OCI-LY1 (cell line): Measurements from ENCODE around the gene LPIN3.

Source experiments
- H2AFZ ChIP-seq: fragments of 200-600 bp; sonication (generic), shearing (Covaris generic); 2 replicates; pipeline ENCODE4 v1.6.0; 2014; ENCODE audit warnings: antibody characterized with exemption, mild to moderate bottlenecking, low read length
- H3F3A ChIP-seq: fragments of 200-600 bp; sonication (generic), shearing (Covaris generic); 2 replicates; pipeline ENCODE4 v1.6.0; 2014; ENCODE audit warnings: mild to moderate bottlenecking, antibody characterized with exemption, low read length, moderate library complexity; ENCODE audit not compliant: insufficient read depth
- H3K27ac ChIP-seq: fragments of 200-600 bp; sonication (generic); 2 replicates; pipeline ENCODE4 v1.5.1; 2014; ENCODE audit warnings: low read length, mixed run types, mild to moderate bottlenecking, low read depth; ENCODE audit not compliant: poor library complexity, severe bottlenecking
- H3K27me3 ChIP-seq: fragments of 200-600 bp; sonication (generic); 2 replicates; pipeline ENCODE4 v1.6.0; 2014; ENCODE audit warnings: antibody characterized with exemption, mild to moderate bottlenecking, low read length, moderate library complexity; ENCODE audit not compliant: insufficient read depth
- H3K36me3 ChIP-seq: fragments of 200-600 bp; sonication (generic); 2 replicates; pipeline ENCODE4 v1.6.1; 2014; ENCODE audit warnings: mild to moderate bottlenecking, antibody characterized with exemption, low read length, moderate library complexity, mixed read lengths; ENCODE audit not compliant: insufficient read depth
- H3K4me1 ChIP-seq: fragments of 200-600 bp; sonication (generic); 2 replicates; pipeline ENCODE4 v1.5.1; 2014; ENCODE audit warnings: mild to moderate bottlenecking, low read length, moderate library complexity; ENCODE audit not compliant: insufficient read depth, severe bottlenecking
- H3K4me2 ChIP-seq: fragments of 200-600 bp; sonication (generic), shearing (Covaris generic); 2 replicates; pipeline ENCODE4 v1.6.1; 2014; ENCODE audit warnings: low read length
- H3K4me3 ChIP-seq: fragments of 200-600 bp; sonication (generic); 2 replicates; pipeline ENCODE4 v1.5.1; 2014; ENCODE audit warnings: low read length, low read depth, mild to moderate bottlenecking, mixed read lengths; ENCODE audit not compliant: poor library complexity, severe bottlenecking
- H3K79me2 ChIP-seq: fragments of 200-600 bp; shearing (Covaris generic); 2 replicates; pipeline ENCODE4 v1.6.1; 2016; ENCODE audit warnings: mixed run types, low read length, mixed read lengths; ENCODE audit not compliant: insufficient read depth
- H3K9ac ChIP-seq: fragments of 200-600 bp; sonication (generic), shearing (Covaris generic); 2 replicates; pipeline ENCODE4 v1.6.1; 2014; ENCODE audit warnings: mild to moderate bottlenecking, low read length, mixed read lengths
- H3K9me2 ChIP-seq: fragments of 200-600 bp; sonication (generic), shearing (Covaris generic); 2 replicates; pipeline ENCODE4 v1.6.1; 2014; ENCODE audit warnings: low read depth, mild to moderate bottlenecking, low read length, mixed read lengths
- H3K9me3 ChIP-seq: fragments of 200-600 bp; shearing (Covaris generic); 2 replicates; pipeline ENCODE4 v1.6.1; 2014; ENCODE audit warnings: low read length, mixed read lengths
- H4K20me1 ChIP-seq: fragments of 200-600 bp; sonication (generic), shearing (Covaris generic); 2 replicates; pipeline ENCODE4 v1.6.0; 2016; ENCODE audit warnings: mild to moderate bottlenecking, low read length; ENCODE audit not compliant: insufficient read depth
- CTCF ChIP-seq: fragments of 200-600 bp; sonication (generic), shearing (Covaris generic); IDR thresholded peaks from 2 replicates; pipeline ENCODE4 v1.5.1; 2017; ENCODE audit warnings: mild to moderate bottlenecking, antibody characterized with exemption, low read length, moderate library complexity, mixed read lengths
- EZH2 ChIP-seq: fragments of 200-600 bp; sonication (generic), shearing (Covaris generic); IDR thresholded peaks from 2 replicates; pipeline ENCODE4 v1.8.0; 2017; ENCODE audit warnings: borderline replicate concordance, mixed run types, mild to moderate bottlenecking, antibody characterized with exemption, low read length, moderate library complexity, mixed read lengths

LPIN3 gene

DNA sequence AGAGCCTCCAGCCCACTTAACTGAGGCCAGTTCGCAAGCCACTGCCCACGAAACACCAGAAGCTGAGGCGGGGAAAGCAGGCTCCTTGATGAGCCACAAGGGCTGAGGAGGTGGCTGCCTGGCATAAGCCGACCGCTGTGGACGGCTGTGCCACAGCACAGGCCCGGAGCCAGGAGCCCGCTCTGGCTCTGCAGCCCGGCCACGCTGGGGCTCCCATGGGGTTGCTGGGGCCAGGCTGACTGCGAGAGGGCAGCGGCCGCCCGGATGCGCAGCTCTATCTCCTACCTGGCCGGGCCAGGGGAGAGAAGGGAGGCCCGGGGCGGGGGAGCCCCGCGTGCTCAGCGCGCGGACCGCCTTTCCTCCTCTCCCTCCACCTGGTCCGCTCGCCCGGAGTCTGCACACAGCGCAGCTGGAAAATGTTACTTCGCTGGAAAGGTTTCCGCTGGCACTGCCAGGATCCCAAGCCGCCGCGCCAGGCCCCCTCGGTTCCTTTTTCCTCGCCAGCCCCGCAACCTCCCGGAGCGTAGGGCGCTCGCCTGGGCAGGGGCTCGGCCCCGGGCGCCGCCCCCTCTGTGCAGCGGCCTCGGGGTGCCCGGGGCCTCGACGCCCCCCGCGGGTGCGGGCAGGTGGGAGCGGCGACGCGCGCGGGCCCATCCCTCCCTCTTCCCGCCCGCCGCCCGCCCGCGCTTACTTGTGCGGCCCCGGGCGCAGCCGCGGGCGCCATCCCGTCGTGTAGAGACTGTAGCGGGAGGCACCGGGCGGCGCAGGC, 25.3 kb downstream of the LPIN3 start:
- Histone ChIP-seq H3K9ac (no peak overlapping the region), H2AFZ (no peak overlapping the region), H3F3A (no peaks in the 10 kb centered on the region), H3K4me1 (no peaks in the 10 kb centered on the region), H3K9me2 (no peaks in the 10 kb centered on the region), H4K20me1 (no peaks in the 10 kb centered on the region), H3K9me3 (no peaks in the 10 kb centered on the region), H3K27ac (no peak overlapping the region), H3K27me3 (no peaks in the 10 kb centered on the region), H3K4me3 (no peak overlapping the region), H3K36me3 (no peaks in the 10 kb centered on the region), H3K79me2 (no peaks in the 10 kb centered on the region), H3K4me2 (no peak overlapping the region)
- no peak for TF ChIP-seq CTCF
- TF ChIP-seq EZH2, result no peak

GRCh38 chr20:41366546-41367392, 26.1 kb downstream of the LPIN3 start, which contains the start of gene EMILIN3:
Gene EMILIN3, minus strand, starts transcription at chr20:41366818. Its CDS starts 184 bp downstream, at chr20:41366634.
- Histone ChIP-seq H3K27ac (no peak within 1 kb of the TSS), H3F3A (no peaks in the 10 kb centered on the region), H3K79me2 (no peaks in the 10 kb centered on the region), H3K9me2 (no peaks in the 10 kb centered on the region), H3K27me3 (no peaks in the 10 kb centered on the region), H3K4me1 (no peaks in the 10 kb centered on the region), H3K4me2 (no peak within 1 kb of the TSS), H3K36me3 (no peaks in the 10 kb centered on the region), H4K20me1 (no peaks in the 10 kb centered on the region), H3K9ac (no peak within 1 kb of the TSS), H3K9me3 (no peaks in the 10 kb centered on the region), H2AFZ (no peak within 1 kb of the TSS), H3K4me3 (no peak within 1 kb of the TSS)
- TF ChIP-seq EZH2 (no peak), CTCF (no peak)

DNA sequence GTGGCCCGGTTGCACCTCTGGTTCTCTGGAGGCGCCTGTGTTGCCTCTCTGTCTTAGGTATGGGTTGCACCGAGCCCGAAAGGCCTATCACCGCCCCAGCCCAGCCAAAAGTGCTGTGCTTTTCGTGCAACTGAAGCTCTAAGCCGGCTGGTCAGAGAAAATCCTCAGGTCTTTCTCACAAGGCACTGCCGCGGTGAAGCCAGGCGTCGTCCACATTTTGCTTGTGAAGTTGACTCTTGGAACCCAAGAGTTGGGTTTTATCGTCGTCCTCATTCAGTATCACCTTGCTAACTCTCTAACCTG, 26.7 kb downstream of the LPIN3 start:
- H3K4me1 ChIP-seq, result no peaks in the 10 kb centered on the region
- H3K4me2 ChIP-seq, result no peak overlapping the region
- no peaks in the 10 kb centered on the region for H3K79me2 ChIP-seq
- H3K9me3 ChIP-seq, result no peaks in the 10 kb centered on the region
- no peaks in the 10 kb centered on the region for H3K9me2 ChIP-seq
- no peak overlapping the region for H3K4me3 ChIP-seq
- no peaks in the 10 kb centered on the region for H3F3A ChIP-seq
- no peaks in the 10 kb centered on the region for H4K20me1 ChIP-seq
- H3K36me3 ChIP-seq, result no peaks in the 10 kb centered on the region
- H3K27ac ChIP-seq, result no peak overlapping the region
- H3K9ac ChIP-seq, result no peak overlapping the region
- peaks cover 2% of the 10 kb centered on the region; the same call in 1 of the 2 replicates for H3K27me3 ChIP-seq
- no peak for TF ChIP-seq EZH2
- no peak for TF ChIP-seq CTCF
- no peak overlapping the region for H2AFZ ChIP-seq
